GM18498 (cell line): ENCODE data around the gene YTHDF1.
"Not testable (repeated sequence)": the region's sequence is repeated elsewhere in the genome, so short reads cannot be mapped to it uniquely, and the experiment has no call there.

Source experiments
- ATAC-seq: cut with Tn5 transposase; IDR thresholded peaks from one replicate; pipeline ENCODE4 v1.9.1; 2021; ENCODE audit warnings: mild to moderate bottlenecking, moderate library complexity; ENCODE audit not compliant: unreplicated experiment

Gene YTHDF1

GRCh38 chr20:63216041-63216848 lies at the start of gene YTHDF1:
Gene YTHDF1 (minus strand): TSS chr20:63216131. CDS start chr20:63215892, 239 bp downstream.
- ATAC-seq = peak; percentile 88

- no peak for ATAC-seq
These were observed 48.6 kb upstream of the YTHDF1 start for GRCh38 chr20:63264519-63264918.

GRCh38 chr20:63264000-63264399 lies 48.1 kb upstream of the YTHDF1 start:
- ATAC-seq = no peak

DNA sequence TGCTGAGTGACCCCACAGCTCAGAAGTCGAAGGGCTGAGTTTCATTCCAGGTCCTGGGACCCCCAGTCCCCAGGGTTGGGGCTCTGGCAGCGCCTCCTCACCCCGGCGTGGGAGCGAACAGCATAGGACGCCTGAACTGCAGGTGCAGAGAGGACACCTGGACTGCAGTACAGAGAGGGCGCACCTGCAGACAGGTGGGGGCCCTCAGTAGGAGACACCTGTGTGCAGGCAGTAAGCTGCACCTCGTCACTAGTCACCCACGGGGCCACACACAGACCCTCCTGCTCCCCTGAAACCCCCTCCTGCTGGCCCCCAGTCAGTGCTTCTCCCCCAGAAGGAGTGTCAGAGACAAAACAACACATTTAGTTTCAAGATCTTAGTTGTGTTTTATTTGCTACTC lies 46.9 kb upstream of the YTHDF1 start:
- ATAC-seq = no peak

DNA sequence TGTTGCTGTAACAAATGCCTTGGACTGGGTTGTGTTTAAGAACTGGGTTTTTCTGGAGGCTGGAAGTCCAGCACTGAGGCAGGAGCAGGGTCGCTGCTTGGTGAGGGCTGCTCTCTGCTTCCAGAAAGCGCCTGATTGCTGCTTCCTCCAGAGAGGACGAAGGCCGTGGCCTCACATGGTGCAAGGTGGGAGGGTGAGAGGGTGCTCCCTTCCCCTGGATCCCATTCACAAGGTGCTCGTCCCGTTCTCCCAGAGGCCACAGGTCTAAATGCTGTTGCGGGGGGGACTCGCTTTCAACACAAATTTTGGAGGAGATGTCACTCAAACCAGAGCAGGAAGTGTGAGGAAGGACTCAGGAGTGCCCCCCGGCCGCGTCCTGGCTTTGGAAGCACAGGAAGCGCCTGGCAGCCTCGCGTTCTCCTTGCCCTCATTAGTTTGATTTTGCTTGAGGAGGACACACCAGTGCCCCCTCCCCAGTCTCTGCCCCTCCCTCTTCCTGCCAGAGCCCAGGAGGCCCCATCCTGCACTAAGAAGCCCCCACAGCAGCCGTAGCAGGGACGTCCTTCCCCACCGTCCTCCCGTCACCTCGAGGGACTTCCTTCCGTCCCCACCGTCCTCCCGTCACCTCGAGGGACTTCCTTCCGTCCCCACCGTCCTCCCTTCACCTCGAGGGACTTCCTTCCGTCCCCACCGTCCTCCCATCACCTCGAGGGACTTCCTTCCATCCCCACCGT lies 46.0 kb upstream of the YTHDF1 start:
- ATAC-seq = no peak

DNA sequence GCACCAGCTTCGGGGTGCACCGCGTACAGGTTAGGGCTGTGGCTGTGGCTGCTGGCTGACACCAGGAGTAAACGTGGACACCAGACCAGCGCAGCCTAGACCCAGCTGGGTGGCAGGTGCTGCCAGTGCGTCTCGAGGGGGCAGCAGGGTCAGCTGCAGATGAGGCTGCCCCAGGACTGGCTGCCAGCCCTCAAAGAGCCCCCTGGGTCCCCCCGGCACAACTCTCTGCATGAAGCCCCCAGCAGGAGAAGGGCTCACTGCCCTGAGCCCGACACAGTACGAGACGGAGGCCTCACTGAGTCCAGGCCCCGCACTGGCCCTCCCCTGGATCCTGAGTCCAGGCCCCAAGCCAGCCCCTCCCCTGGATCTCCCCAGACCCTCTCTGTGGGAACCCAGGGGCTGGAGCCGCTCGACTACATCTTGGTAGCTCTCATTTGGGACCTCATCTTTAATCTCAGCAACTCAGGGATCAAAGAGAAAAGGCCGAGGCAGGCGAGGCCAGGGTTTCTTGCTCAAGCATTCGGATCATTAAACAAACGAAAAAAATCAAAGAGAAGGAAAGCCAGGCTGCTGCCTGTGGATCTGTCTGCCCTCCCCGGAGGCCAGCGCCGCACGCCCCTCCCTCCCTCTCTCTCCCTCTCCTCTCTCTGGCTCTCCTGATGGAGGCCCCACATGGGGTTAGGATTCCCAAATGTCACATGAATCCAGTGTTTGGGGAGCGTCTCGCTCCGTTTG lies 45.3 kb upstream of the YTHDF1 start:
- no peak for ATAC-seq

DNA sequence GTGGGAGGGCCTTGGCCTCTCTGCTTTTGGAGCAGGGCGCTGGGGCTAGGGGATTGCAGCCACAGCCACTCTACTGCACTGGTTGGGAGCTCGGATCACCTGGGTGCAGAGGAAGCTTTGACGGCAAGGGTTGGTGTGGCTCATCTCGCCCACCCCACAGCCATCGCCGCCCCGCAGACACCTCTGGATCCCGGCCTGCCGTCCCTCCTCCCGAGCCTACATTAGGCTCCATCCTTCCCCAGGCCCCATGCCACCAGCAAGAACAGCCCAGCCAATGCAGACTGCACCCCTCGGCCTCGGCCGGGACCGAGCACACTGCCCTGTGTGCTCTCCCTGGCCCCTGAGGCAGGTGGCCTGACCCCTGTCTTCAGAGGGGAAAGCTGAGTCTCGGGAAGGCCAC lies 44.6 kb upstream of the YTHDF1 start:
- no peak for ATAC-seq

DNA sequence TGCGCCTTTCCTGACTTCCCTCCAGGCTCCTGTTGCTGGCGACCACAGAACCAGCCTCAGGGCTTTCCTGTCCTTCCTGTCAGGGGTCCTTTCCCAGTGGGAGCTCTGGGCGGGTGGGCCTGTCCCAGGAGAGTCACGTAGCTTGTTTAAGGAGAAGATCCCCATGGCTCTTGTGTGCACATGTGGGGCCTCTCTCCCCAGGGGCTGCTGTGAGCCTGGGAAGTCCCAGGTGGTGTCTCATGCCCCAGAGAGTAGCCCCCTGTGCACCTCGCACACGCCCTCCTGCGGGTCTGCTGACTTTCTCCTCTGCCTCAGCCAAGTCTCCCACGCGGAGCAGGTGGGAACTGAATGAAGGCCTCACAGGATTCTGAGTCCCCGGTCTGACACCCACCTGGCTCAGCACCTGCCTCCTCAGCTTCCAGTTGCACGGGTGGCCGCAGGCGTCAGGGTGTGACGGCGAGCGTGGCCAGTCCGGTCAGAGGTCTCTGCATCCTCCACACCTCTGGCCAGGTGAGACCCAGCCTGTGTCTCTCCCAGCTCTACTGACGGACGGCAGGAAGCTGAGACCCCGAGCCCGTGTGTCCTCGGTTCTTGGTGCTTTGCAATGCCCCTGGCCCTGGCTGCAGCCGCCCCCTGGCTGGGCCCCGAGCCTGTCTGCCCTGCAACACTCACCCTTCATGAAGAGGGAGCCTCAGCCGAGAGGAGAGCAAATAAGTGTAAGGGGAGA lies 44.0 kb upstream of the YTHDF1 start:
- ATAC-seq = no peak

- no peak for ATAC-seq
These were observed 42.9 kb upstream of the YTHDF1 start for GRCh38 chr20:63258781-63259180.

- no peak for ATAC-seq
These were observed 41.7 kb upstream of the YTHDF1 start for GRCh38 chr20:63257629-63258028.

DNA sequence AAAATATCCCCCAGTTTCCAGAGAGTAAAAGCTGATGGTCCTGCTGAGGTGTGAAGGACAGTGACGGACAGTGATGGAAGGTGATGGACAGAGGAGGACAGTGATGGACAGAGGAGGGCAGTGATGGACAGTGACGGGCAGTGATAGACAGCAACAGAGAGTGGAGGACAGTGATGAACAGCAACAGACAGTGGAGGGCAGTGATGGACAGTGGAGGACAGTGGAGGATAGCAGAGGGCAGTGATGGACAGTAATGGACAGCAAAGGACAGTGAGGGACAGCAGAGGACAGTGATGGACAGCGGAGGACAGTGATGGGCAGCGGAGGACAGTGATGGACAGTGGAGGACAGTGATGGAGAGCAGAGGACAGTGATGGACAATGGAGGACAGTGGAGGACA lies 41.0 kb upstream of the YTHDF1 start:
- no peak for ATAC-seq

- ATAC-seq = no peak
These were observed 40.2 kb upstream of the YTHDF1 start for GRCh38 chr20:63255931-63256704.

DNA sequence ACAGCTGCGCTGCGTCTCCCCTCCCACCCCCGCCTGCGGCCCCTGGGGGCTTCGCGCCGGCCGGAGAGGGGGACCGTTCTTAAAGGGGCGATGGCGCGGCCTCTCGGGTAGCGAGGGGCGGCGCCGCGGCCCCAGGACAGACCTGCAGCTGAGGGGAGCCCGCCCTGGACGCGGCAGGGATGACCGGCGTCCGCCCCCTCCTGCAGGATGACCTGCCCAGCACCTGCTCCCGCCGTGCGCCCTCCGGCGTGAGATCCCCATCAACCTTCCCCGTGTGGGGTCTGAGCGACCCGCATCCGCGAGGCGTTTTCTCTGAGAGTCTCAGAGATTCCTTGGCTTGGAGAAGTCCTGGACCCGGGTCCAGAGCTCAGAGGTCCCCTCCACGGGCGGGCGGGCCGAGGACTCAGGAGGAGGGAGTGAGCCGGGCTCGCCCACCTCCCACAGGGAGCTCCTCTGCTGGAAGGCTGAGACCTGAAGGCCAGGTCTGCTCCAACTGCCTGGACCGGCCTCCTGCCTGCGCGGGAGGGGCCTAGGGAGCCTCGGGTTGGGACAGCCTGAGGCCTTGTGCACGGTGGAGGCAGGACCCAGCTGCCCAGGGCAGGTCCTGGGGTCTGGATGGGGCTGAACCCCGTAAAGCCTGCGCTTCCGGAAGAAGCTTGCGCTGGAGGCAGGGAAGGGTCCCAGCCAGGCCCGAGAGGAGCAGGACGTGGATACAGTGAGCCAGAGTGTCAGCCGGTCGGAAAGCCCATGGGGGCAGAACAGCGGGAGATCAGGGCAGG lies 38.9 kb upstream of the YTHDF1 start:
- ATAC-seq = no peak

DNA sequence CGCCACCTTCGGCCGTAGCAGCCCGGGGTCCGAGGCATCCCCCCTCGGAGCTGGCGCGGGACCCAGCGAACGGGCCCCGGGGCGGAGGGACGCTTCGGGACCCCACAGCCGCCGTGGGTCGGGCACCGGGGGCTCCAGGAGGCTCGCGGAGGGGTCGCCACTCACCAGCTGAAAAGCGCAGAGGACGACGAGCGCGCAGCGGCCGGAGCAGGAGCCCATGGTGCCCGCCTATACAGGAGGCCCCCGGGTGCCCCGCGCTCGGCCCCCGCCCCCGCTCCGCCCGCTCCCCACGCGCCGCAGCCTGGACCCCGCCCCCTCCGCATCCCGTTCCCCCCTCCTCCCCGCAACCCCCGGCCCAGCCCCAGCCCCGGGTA lies 38.3 kb upstream of the YTHDF1 start, which contains the start of gene NKAIN4:
TSS of gene NKAIN4 (minus strand) at position 232 of the 374 bp plus-strand sequence. CDS start at position 219, 13 bp downstream.
- no peak for ATAC-seq

- ATAC-seq = no peak
These were observed 37.7 kb upstream of the YTHDF1 start for GRCh38 chr20:63253438-63254231.

GRCh38 chr20:63253065-63253437 lies 37.1 kb upstream of the YTHDF1 start:
- ATAC-seq = no peak

DNA sequence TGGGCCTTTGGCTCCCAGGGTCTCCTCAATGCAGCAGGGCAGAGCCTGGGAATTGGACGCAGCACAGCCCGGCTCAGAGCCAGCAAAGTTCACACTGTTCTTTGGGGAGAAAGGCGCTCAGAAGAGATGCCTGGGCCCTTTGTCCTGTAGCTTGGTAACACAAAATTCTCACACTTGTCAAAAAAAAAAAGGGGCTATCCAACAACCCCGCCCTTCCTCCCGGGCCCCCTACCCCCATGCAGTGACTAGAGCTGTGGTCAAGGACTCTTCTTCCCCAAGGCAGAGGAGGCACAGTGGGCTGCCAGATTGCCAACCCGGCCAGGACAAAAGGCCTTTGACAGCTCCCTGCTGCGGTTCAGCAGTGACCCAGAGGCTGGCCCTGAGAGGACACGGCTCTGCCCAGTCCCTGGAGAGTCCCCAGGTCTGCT lies 36.4 kb upstream of the YTHDF1 start:
- ATAC-seq = no peak

DNA sequence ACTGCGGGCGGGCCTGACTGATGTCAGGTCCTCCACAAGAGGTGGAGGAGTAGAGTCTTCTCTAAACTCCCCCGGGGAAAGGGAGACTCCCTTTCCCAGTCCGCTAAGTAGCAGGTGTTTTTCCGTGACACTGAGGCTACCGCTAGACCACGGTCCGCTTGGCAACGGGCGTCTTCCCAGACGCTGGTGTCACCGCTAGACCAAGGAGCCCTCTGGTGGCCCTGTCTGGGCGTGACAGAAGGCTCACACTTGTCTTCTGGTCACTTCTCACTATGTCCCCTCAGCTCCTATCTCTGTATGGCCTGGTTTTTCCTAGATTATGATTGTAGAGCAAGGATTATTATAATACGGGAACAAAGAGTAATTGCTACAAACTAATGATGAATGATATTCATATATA lies 35.4 kb upstream of the YTHDF1 start:
- not testable (repeated sequence) for ATAC-seq

DNA sequence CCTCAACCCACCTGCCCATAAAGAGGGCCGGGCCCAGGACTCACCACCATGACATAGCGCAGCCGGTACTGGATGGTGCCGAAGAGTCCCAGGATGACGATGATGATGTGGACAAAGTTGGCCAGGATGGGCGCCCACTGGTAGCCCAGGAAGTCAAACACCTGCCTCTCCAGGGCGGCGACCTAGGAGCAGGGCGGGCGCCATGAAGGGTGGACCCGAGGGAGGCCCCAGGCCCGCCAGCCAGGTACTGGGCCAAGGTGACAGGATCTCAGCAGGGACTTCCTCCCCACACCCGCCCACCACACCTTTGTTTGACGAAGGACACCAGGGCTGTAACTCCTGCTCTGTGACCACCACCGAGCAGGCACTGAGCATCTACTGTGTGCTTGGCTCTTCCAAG lies 34.0 kb upstream of the YTHDF1 start:
- no peak for ATAC-seq
